HepG2 (cell line): ENCODE results near the gene CATSPERD. TPM values are rescaled to one million over a fixed set of nuclear protein-coding genes. Genes with fewer than 3 reads are reported as not detected.
A peak's percentile ranks its signal among the peaks of the same experiment; 100 is the strongest.

Experiments used
- EP300 ChIP-seq, 3 experiments: sonication (generic) in 1 of 3; formaldehyde crosslinking in 1 of 3; IDR thresholded peaks; 2 replicates each; pipeline versions ENCODE4 v1.5.1 to v1.6.1; 2011 to 2020; ENCODE audit warnings: low read depth in 2 of 3, low read length in 2 of 3, borderline replicate concordance in 1 of 3, improper control_type of control experiment in 1 of 3, mild to moderate bottlenecking in 1 of 3, missing genetic modification reagents in 1 of 3, moderate library complexity in 1 of 3
- HOXA3 ChIP-seq: sonication (generic); formaldehyde crosslinking; IDR thresholded peaks from 2 replicates; pipeline ENCODE4 v1.5.0; 2020; ENCODE audit warnings: missing genetic modification reagents
- NR2F6 ChIP-seq, 2 experiments: IDR thresholded peaks; 2 replicates each; pipeline ENCODE4 v1.6.1; 2016; ENCODE audit warnings: antibody characterized with exemption in 1 of 2, mild to moderate bottlenecking in 1 of 2
- SOX5 ChIP-seq: IDR thresholded peaks from 2 replicates; pipeline ENCODE4 v1.6.1; 2016; ENCODE audit warnings: borderline replicate concordance
- STAT5B ChIP-seq: sonication (generic); formaldehyde crosslinking; IDR thresholded peaks from 2 replicates; pipeline ENCODE4 v1.4.0; 2020; ENCODE audit warnings: missing genetic modification reagents
- XRCC5 ChIP-seq: fragments of 200-400 bp; formaldehyde crosslinking; optimal IDR thresholded peaks from 2 replicates; pipeline ENCODE3; 2017; ENCODE audit warnings: mild to moderate bottlenecking, low read length
- ZNF263 ChIP-seq: sonication (generic); formaldehyde crosslinking; IDR thresholded peaks from 2 replicates; pipeline ENCODE4 v1.4.0; 2020; ENCODE audit warnings: missing genetic modification reagents
- ZNF737 ChIP-seq: sonication (generic); formaldehyde crosslinking; IDR thresholded peaks from 2 replicates; pipeline ENCODE4 v1.5.0; 2020; ENCODE audit warnings: missing genetic modification reagents, mild to moderate bottlenecking, borderline replicate concordance
- polyA plus RNA-seq, 8 experiments: library from polyadenylated mRNA; depleted of rRNA in 3 of 8; stranded (reverse) in 7 of 8; unstranded in 1 of 8; fragments of >200 nt; fragmentation: Illumina TruSeq in 4 of 8; extraction: Trizol in 4 of 8; gene quantifications; 2 replicates each; pipeline versions ENCODE4 v1.2.1 to v1.2.3, GENCODE V29; 2011 to 2016; ENCODE audit warnings: low read depth in 4 of 8, missing spikeins in 1 of 8, mixed read lengths in 1 of 8; ENCODE audit not compliant: insufficient read depth in 1 of 8
- total RNA-seq, 5 experiments: library from RNA; depleted of rRNA; stranded (reverse); fragments of >200 nt; fragmentation: Illumina TruSeq; extraction: Trizol; gene quantifications; 2 replicates each; pipeline ENCODE4 v1.2.3, GENCODE V29; 2016; ENCODE audit warnings: low read depth in 1 of 5
- TF ChIP-seq, protein P1 (sequence below): sonication (generic); formaldehyde crosslinking; IDR thresholded peaks from 2 replicates; pipeline ENCODE4 v1.5.0; 2020; ENCODE audit warnings: mild to moderate bottlenecking, missing genetic modification reagents, moderate library complexity
- TF ChIP-seq, protein P2 (sequence below): IDR thresholded peaks from 2 replicates; pipeline ENCODE4 v1.6.1; 2016; ENCODE audit warnings: mild to moderate bottlenecking, missing biosample characterization, missing genetic modification reagents
- TF ChIP-seq, protein P3 (sequence below): sonication (generic); formaldehyde crosslinking; IDR thresholded peaks from 2 replicates; pipeline ENCODE4 v1.5.0; 2020; ENCODE audit warnings: mild to moderate bottlenecking, missing genetic modification reagents
- TF ChIP-seq, protein P4 (sequence below): sonication (generic); formaldehyde crosslinking; IDR thresholded peaks from 2 replicates; pipeline ENCODE4 v1.4.0; 2020; ENCODE audit warnings: missing genetic modification reagents, borderline replicate concordance
- TF ChIP-seq, protein P5 (sequence below): IDR thresholded peaks from 2 replicates; pipeline ENCODE4 v1.6.1; 2016; ENCODE audit warnings: low read depth, control low read depth
- TF ChIP-seq, protein P6 (sequence below): sonication (generic); formaldehyde crosslinking; IDR thresholded peaks from 2 replicates; pipeline ENCODE4 v1.8.0; 2022; ENCODE audit warnings: mild to moderate bottlenecking, missing genetic modification reagents, moderate library complexity

CATSPERD gene
- total and polyA plus RNA-seq, 2 of the 13 experiments (the other 11 are each of a cell fraction or from before 2014, with no cell fraction given): 0.04 TPM; not detected in 1

DNA sequence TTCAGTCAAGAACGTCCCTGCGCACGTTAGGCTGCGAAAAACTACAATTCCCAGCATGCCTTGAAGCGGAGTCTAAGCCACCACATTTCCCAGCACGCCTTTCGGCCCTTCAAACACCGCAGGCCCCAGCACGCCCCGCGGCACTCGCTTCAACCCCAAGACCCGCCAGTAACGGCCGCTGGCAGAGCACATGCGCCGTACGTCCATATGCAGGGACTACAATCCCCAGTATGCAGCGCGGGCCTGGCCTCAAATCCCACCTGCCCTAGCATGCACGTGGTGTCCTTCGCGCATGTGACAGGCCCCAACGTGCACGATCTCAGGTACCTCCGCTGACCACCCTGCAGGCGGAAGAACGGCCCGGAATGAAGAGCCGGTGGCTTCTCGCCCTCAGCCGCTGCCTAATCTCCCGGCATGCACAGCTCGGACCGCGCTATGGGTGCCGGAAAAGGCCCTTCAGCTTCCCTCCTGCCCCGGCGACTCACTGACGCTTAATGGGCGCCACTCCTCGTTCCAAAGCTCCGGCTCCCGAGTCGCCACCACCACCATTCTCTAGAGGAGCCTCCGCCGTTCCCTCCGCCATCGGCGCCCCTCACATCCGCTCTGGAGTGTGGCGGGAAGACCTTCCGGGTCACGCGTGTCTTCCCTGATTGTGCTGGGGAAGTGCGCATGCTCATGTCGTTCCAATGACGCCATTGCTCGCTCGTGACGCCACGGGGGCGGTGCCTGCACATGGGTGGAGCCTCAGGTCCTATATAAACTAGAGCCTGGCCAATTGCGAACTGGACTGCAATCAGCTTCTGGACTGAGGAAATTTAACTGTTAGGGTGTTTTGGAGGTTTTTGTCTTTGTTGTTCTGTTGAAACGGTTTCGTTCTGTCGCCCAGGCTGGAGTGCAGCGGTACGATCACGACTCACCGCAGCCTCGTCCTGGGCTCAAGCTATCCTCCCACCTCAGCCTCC, 70.4 kb downstream of the CATSPERD start, which contains the start of gene DUS3L (continued):
- TF ChIP-seq, protein P1, sequence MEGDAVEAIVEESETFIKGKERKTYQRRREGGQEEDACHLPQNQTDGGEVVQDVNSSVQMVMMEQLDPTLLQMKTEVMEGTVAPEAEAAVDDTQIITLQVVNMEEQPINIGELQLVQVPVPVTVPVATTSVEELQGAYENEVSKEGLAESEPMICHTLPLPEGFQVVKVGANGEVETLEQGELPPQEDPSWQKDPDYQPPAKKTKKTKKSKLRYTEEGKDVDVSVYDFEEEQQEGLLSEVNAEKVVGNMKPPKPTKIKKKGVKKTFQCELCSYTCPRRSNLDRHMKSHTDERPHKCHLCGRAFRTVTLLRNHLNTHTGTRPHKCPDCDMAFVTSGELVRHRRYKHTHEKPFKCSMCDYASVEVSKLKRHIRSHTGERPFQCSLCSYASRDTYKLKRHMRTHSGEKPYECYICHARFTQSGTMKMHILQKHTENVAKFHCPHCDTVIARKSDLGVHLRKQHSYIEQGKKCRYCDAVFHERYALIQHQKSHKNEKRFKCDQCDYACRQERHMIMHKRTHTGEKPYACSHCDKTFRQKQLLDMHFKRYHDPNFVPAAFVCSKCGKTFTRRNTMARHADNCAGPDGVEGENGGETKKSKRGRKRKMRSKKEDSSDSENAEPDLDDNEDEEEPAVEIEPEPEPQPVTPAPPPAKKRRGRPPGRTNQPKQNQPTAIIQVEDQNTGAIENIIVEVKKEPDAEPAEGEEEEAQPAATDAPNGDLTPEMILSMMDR: no peak; the same call in 1 of the 2 replicates
- TF ChIP-seq NR2F6 (IDR thresholded peaks at IDR 0.05) (peak; percentile 38; the same call in 1 of the 2 replicates), NR2F6 (CRISPR knock-in tag; IDR thresholded peaks at IDR 0.05) (0 out of 2 replicates have a peak, but pooled peaks have one; percentile 19), ZNF263 (no peak), SOX5 (CRISPR knock-in tag) (no peak; the same call in 1 of the 2 replicates), STAT5B (CRISPR knock-in tag) (peak; percentile 20; the same call in 1 of the 2 replicates), HOXA3 (CRISPR knock-in tag) (peak; percentile 99), ZNF737 (CRISPR knock-in tag) (peak; percentile 82; the same call in 1 of the 2 replicates), XRCC5 (no peak), EP300 (IDR thresholded peaks at IDR 0.05; ENCODE audit: low read depth in 2 of 2, low read length in 2 of 2) (no peak), EP300 (CRISPR knock-in tag; IDR thresholded peaks at IDR 0.05; ENCODE audit: borderline replicate concordance) (peak; percentile 58)
- TF ChIP-seq, protein P2, sequence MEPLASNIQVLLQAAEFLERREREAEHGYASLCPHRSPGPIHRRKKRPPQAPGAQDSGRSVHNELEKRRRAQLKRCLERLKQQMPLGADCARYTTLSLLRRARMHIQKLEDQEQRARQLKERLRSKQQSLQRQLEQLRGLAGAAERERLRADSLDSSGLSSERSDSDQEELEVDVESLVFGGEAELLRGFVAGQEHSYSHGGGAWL: peak; percentile 99
- TF ChIP-seq, protein P3, sequence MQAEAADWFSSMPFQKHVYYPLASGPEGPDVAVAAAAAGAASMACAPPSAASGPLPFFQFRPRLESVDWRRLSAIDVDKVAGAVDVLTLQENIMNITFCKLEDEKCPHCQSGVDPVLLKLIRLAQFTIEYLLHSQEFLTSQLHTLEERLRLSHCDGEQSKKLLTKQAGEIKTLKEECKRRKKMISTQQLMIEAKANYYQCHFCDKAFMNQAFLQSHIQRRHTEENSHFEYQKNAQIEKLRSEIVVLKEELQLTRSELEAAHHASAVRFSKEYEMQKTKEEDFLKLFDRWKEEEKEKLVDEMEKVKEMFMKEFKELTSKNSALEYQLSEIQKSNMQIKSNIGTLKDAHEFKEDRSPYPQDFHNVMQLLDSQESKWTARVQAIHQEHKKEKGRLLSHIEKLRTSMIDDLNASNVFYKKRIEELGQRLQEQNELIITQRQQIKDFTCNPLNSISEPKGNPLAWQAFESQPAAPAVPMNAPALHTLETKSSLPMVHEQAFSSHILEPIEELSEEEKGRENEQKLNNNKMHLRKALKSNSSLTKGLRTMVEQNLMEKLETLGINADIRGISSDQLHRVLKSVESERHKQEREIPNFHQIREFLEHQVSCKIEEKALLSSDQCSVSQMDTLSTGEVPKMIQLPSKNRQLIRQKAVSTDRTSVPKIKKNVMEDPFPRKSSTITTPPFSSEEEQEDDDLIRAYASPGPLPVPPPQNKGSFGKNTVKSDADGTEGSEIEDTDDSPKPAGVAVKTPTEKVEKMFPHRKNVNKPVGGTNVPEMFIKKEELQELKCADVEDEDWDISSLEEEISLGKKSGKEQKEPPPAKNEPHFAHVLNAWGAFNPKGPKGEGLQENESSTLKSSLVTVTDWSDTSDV (CRISPR knock-in tag): peak; percentile 96; the same call in 1 of the 2 replicates
- TF ChIP-seq, protein P4, sequence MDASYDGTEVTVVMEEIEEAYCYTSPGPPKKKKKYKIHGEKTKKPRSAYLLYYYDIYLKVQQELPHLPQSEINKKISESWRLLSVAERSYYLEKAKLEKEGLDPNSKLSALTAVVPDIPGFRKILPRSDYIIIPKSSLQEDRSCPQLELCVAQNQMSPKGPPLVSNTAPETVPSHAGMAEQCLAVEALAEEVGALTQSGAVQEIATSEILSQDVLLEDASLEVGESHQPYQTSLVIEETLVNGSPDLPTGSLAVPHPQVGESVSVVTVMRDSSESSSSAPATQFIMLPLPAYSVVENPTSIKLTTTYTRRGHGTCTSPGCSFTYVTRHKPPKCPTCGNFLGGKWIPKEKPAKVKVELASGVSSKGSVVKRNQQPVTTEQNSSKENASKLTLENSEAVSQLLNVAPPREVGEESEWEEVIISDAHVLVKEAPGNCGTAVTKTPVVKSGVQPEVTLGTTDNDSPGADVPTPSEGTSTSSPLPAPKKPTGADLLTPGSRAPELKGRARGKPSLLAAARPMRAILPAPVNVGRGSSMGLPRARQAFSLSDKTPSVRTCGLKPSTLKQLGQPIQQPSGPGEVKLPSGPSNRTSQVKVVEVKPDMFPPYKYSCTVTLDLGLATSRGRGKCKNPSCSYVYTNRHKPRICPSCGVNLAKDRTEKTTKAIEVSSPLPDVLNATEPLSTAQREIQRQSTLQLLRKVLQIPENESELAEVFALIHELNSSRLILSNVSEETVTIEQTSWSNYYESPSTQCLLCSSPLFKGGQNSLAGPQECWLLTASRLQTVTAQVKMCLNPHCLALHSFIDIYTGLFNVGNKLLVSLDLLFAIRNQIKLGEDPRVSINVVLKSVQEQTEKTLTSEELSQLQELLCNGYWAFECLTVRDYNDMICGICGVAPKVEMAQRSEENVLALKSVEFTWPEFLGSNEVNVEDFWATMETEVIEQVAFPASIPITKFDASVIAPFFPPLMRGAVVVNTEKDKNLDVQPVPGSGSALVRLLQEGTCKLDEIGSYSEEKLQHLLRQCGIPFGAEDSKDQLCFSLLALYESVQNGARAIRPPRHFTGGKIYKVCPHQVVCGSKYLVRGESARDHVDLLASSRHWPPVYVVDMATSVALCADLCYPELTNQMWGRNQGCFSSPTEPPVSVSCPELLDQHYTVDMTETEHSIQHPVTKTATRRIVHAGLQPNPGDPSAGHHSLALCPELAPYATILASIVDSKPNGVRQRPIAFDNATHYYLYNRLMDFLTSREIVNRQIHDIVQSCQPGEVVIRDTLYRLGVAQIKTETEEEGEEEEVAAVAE (CRISPR knock-in tag): peak; percentile 87; the same call in 1 of the 2 replicates
- TF ChIP-seq, protein P5, sequence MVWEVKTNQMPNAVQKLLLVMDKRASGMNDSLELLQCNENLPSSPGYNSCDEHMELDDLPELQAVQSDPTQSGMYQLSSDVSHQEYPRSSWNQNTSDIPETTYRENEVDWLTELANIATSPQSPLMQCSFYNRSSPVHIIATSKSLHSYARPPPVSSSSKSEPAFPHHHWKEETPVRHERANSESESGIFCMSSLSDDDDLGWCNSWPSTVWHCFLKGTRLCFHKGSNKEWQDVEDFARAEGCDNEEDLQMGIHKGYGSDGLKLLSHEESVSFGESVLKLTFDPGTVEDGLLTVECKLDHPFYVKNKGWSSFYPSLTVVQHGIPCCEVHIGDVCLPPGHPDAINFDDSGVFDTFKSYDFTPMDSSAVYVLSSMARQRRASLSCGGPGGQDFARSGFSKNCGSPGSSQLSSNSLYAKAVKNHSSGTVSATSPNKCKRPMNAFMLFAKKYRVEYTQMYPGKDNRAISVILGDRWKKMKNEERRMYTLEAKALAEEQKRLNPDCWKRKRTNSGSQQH: 0 out of 2 replicates have a peak, but pooled peaks have one; percentile 21
- TF ChIP-seq, protein P6, sequence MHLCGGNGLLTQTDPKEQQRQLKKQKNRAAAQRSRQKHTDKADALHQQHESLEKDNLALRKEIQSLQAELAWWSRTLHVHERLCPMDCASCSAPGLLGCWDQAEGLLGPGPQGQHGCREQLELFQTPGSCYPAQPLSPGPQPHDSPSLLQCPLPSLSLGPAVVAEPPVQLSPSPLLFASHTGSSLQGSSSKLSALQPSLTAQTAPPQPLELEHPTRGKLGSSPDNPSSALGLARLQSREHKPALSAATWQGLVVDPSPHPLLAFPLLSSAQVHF (CRISPR knock-in tag): no peak
